Activated CD4-positive, alpha-beta T cell treated with anti-CD3 and anti-CD28 coated beads for 48 hours (primary cell): ENCODE results near the gene MAP4K4.
"Not testable (repeated sequence)": the region's sequence is repeated elsewhere in the genome, so short reads cannot be mapped to it uniquely, and the experiment has no call there.

ENCODE experiments used
- DNase-seq: peaks from one replicate; pipeline ENCODE4 v3.0.0-alpha.2; 2020

Gene MAP4K4

GRCh38 chr2:101935764-101936163 lies 238.3 kb downstream of the MAP4K4 start:
- not testable (repeated sequence) for DNase-seq

GRCh38 chr2:101942851-101943250 lies 245.3 kb downstream of the MAP4K4 start:
- DNase-seq, result no peak
